NCI-H460 (cell line): Measurements from ENCODE around the gene SYT2. TPM values are rescaled to one million over a fixed set of nuclear protein-coding genes. Genes with fewer than 3 reads are reported as not detected.
"Not testable (repeated sequence)": the region's sequence is repeated elsewhere in the genome, so short reads cannot be mapped to it uniquely, and the experiment has no call there.

Source experiments
- DNase-seq: peaks from one replicate; pipeline ENCODE4 v3.0.0-alpha.2; 2016; ENCODE audit warnings: low read depth; ENCODE audit errors: extremely low read depth
- polyA plus RNA-seq: library from polyadenylated mRNA; depleted of rRNA; stranded (reverse); fragments of >200 nt; gene quantifications from 2 replicates; pipeline ENCODE4 v1.2.3, GENCODE V29; 2014; cell fraction: nucleus; rRNA removed
- total RNA-seq: library from RNA; depleted of rRNA; stranded (reverse); fragments of >200 nt; shearing (Covaris generic); gene quantifications from 2 replicates; pipeline ENCODE4 v1.2.3, GENCODE V29; 2014; rRNA removed

SYT2 gene
- not detected in 2 replicates for total RNA-seq
- not detected in 2 replicates for polyA plus RNA-seq

GRCh38 chr1:202710070-202711045 lies at the start of gene SYT2:
SYT2 (minus strand) TSS chr1:202710454; CDS start chr1:202605772, 104,682 bp downstream.
- DNase-seq = no peak

DNA sequence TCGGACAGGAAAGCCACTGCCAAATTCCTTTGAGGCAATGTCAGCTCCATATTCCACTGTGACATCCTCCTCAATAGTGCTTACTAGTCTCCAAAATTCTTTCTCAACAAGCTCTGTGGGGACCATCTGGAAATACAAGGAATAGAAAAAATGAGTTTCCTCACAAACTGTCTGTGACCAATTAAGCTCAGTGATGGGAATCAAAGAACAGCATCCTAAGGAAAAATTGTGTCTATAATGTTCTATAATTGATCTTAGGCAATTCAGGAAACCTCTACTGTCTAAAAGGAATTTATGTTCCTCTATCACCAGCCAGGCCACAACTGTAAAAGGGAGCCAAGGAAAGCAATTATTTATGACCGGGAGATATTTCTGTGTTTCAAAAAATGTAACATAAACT lies 46.1 kb upstream of the SYT2 start:
- DNase-seq = no peak

DNA sequence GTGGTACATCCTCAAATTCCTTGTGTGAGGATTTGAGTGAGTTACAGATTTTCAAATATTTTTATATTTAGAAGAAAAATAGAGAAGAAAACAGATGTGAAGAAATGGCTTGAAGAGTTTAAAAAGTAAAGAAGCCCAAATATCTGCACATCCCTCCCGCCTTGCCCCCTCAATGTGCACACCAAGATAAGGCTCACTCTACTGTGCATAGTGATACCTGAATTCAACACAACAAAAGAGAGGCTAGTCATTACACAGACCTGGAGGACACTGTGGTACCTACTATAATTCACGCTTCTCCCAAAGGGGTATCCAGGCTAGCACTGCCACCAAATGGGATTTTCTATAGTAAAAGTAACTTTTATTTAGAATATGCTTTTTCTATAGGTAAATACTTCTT lies 44.0 kb upstream of the SYT2 start:
- DNase-seq = no peak

DNA sequence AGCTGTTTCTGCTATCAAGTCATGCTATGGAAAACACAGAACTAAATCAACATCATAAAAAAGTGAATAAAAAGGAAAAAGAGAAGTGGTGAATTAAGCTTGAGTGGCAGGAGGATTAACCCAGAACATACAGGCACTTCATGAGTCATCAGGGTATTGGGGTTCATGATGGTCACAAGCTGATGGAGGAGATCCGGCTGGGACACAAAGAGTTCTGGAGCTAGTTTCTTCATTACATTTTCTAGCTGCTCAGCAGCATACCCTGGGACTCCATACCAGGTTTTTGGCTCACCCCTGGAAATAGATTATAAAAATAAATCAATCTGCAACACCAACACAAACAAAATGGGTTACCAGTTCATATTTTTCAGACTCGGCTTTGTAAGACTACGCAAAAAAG lies 42.5 kb upstream of the SYT2 start:
- no peak for DNase-seq

DNA sequence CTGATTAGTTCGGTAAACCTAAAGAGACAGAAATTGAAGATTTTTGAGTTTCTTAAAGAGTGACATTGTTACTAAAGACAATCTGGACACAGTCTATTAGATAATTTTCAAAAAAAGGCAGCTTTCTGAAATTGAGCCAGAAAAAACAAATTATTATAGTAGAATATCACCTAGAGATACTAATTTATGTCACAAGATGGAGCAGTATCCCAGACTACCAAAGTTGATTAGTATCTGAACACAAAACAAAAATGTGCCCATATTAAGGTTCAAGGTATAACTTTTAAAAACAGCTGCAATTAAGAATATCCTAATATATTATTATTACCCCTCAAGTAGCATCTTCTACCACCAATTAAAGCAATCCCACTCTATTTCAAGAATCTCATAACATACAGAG lies 40.5 kb upstream of the SYT2 start:
- no peak for DNase-seq

DNA sequence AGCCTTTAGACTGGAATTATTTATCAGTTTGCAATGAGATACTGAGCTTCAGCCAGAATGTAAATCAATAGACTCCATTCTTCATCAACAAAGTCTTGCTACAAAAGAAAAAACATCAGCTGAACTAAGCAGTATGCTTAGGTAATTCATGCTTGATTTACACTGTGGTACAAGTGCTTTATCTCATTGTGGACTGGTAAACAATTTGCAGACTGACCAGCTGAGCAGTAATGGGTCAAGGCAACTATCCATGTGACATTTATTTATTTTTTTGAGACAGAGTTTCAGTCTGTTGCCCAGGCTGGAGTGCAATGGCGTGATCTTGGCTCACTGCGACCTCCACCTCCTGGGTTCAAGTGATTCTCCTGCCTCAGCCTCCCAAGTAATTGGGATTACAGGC lies 39.8 kb upstream of the SYT2 start:
- no peak for DNase-seq

DNA sequence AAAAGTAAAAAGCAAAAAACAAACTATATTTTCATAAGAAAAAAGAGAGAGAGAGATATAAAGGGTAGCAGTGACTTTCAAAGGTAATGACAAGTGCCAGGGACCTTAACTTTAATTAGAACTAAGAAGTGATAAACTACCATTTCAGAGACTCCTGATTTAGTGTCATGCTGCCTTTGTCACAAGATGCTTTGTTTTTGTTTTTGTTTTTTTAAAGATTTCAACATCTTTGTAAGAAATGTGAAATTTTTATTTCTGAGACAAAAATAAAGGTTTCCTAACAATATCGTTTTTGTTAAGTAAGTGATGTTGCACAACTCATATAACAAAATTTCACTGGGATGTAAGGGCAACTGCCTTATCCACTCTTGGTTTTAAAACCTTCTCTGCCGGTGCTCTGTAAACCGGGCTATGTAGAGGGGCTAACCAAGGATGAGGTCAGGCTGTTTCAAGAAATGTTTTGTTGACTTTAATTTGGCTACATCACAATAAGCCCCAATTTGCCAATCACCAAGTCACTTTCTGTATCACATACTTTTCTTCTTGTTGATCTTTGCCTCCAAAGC lies 35.2 kb upstream of the SYT2 start:
- DNase-seq = no peak

DNA sequence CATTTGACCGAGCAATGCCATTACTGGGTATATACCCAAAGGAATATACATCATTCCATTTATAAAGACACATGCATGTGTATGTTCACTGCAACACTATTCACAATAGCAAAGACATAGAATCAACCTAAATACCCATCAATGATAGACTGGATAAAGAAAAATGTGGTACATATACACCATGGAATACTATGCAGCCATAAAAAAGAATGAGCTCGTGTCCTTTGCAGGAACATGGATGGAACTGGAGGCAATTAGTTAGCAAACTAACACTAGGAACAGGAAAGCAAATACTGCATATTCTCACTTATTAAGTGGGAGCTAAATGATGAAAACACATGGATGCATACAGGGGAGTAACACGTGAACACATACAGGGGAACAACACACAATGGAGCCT lies 34.5 kb upstream of the SYT2 start:
- not testable (repeated sequence) for DNase-seq

DNA sequence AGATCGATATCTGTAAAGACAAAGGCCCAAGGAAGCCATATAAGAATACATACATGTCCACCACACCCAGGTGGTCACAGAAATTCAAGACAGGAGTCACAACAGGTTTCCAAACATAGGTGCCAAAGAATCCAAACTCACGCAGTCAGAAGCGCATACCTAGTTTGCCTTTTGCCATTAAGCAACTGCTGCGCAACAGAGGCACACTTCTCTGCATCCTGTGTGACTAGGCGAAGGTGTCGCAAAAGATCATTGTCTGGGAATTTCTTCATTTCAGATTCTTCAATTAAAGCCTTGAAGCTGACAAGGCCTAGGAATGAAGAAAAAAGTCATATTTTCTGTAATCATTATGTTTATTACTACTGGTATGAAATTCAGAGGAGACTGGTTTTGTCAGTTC lies 32.2 kb upstream of the SYT2 start:
- DNase-seq = no peak

- no peak for DNase-seq
These were observed 23.0 kb upstream of the SYT2 start for GRCh38 chr1:202733251-202733650.

DNA sequence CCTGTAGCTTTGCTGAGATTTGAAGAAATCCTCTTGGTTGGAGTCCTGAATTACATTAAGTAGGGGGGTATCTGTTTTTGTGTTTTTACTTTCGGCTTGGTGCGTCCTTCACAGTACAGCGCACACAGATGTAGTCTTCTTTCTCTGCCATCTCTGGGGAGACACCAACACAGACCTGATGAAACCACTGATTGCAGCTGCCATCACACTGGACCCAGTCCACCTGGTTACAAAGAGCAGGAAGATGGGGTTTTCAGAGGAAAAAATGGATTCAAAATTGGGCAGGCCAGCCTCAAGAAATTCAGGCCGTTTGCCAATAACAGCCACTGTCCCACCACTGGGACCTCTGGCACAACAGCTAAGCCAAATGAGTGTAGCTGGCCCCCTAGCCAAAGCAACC lies 18.7 kb upstream of the SYT2 start:
- no peak for DNase-seq

GRCh38 chr1:202725526-202725925 lies 15.3 kb upstream of the SYT2 start:
- DNase-seq = no peak

- no peak for DNase-seq
These were observed 13.5 kb upstream of the SYT2 start for GRCh38 chr1:202723708-202724107.

- DNase-seq = not testable (repeated sequence)
These were observed 12.8 kb upstream of the SYT2 start for GRCh38 chr1:202723046-202723445.

DNA sequence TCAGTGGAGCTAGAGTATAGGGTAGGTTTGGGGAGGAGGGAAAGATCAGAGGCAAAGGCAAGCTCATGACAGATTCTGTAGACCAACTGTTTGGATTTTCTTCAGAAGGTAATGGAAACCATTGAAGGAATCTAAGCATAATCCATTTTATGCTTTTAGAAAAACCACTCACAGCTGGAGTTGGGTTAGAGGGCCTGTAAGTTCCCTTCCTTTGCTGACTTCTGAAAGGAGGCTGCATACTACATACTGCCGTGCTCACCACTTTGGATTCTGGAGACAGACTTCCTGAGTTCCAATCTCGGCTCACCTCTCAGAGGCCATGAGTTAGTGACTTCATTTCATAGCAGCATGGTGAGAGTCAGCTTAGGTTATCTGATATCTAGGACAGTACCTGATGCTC lies 6.4 kb upstream of the SYT2 start:
- DNase-seq = no peak

GRCh38 chr1:202714202-202714601 lies 3.9 kb upstream of the SYT2 start:
- not testable (repeated sequence) for DNase-seq

- DNase-seq = no peak
These were observed 2.9 kb upstream of the SYT2 start for GRCh38 chr1:202713110-202713509.

GRCh38 chr1:202711949-202712635 lies 1.8 kb upstream of the SYT2 start:
- no peak for DNase-seq

GRCh38 chr1:202709276-202710041 lies 795 bp downstream of the SYT2 start:
- no peak for DNase-seq

- no peak for DNase-seq
These were observed 1.6 kb downstream of the SYT2 start for GRCh38 chr1:202708456-202709275.
